NCI-H1092 (cell line): ENCODE results near the gene CELF2.
"Not testable (repeated sequence)": the region's sequence is repeated elsewhere in the genome, so short reads cannot be mapped to it uniquely, and the experiment has no call there.

Experiments
- DNase-seq: peaks from one replicate; lab custom pipeline; 2025; lab: John Stamatoyannopoulos, UW

The CELF2 gene

GRCh38 chr10:11096422-11096821 lies 78.8 kb downstream of the CELF2 start:
- DNase-seq, result no peak

GRCh38 chr10:11097686-11098085 lies 80.0 kb downstream of the CELF2 start:
- no peak for DNase-seq

GRCh38 chr10:11098666-11099065 lies 81.0 kb downstream of the CELF2 start:
- no peak for DNase-seq

GRCh38 chr10:11104772-11105675 lies 87.4 kb downstream of the CELF2 start:
- DNase-seq, result no peak

- no peak for DNase-seq
These were observed 88.0 kb downstream of the CELF2 start for GRCh38 chr10:11105676-11106004.

GRCh38 chr10:11106621-11107374 lies 89.1 kb downstream of the CELF2 start:
- DNase-seq, result no peak

- DNase-seq, result no peak
These were observed 90.3 kb downstream of the CELF2 start for GRCh38 chr10:11107948-11108347.

GRCh38 chr10:11108356-11108755 lies 90.7 kb downstream of the CELF2 start:
- DNase-seq, result no peak

GRCh38 chr10:11109590-11109989 lies 91.9 kb downstream of the CELF2 start:
- DNase-seq, result no peak

GRCh38 chr10:11110539-11110938 lies 92.9 kb downstream of the CELF2 start:
- no peak for DNase-seq

GRCh38 chr10:11111490-11111889 lies 93.8 kb downstream of the CELF2 start:
- no peak for DNase-seq

GRCh38 chr10:11112718-11113117 lies 95.0 kb downstream of the CELF2 start:
- no peak for DNase-seq

- DNase-seq, result no peak
These were observed 95.5 kb downstream of the CELF2 start for GRCh38 chr10:11113156-11113555.

GRCh38 chr10:11114269-11114668 lies 96.6 kb downstream of the CELF2 start:
- DNase-seq, result no peak

- DNase-seq, result no peak
These were observed 97.7 kb downstream of the CELF2 start for GRCh38 chr10:11115337-11115736.

- no peak for DNase-seq
These were observed 98.7 kb downstream of the CELF2 start for GRCh38 chr10:11116361-11116760.

GRCh38 chr10:11116817-11117216 lies 99.1 kb downstream of the CELF2 start:
- DNase-seq, result no peak

- DNase-seq, result no peak
These were observed 101.0 kb downstream of the CELF2 start for GRCh38 chr10:11118686-11119085.

- no peak for DNase-seq
These were observed 102.2 kb downstream of the CELF2 start for GRCh38 chr10:11119843-11120242.

GRCh38 chr10:11120711-11121110 lies 103.0 kb downstream of the CELF2 start:
- no peak for DNase-seq

- not testable (repeated sequence) for DNase-seq
These were observed 106.2 kb downstream of the CELF2 start for GRCh38 chr10:11123892-11124291.

GRCh38 chr10:11125004-11125403 lies 107.3 kb downstream of the CELF2 start:
- no peak for DNase-seq

GRCh38 chr10:11127017-11127416 lies 109.3 kb downstream of the CELF2 start:
- DNase-seq, result not testable (repeated sequence)
